ENCODE data around the gene LAMA2.

LAMA2 gene

GRCh38 chr6:129181001-129181400 is 298.1 kb downstream of the LAMA2 start:
- no peak for DNase-seq
- Histone ChIP-seq H3K27ac (no peak overlapping the region), H3K36me3 (no peaks in the 10 kb centered on the region), H3K4me3 (ENCODE audit: low read depth, low read length) (no peak overlapping the region), H3K27me3 (ENCODE audit: insufficient read depth, low read depth, severe bottlenecking) (no peaks in the 10 kb centered on the region), H3K9me3 (ENCODE audit: severe bottlenecking) (no peaks in the 10 kb centered on the region)
- TF ChIP-seq CTCF (IDR thresholded peaks at IDR 0.05; ENCODE audit: low read depth, low read length) = no peak

- H3K27ac ChIP-seq = no peak overlapping the region
- no peaks in the 10 kb centered on the region for H3K9me3 ChIP-seq (ENCODE audit: severe bottlenecking)
- TF ChIP-seq CTCF (IDR thresholded peaks at IDR 0.05; ENCODE audit: low read depth, low read length) = no peak
- no peak overlapping the region for H3K4me3 ChIP-seq (ENCODE audit: low read depth, low read length)
- no peaks in the 10 kb centered on the region for H3K27me3 ChIP-seq (ENCODE audit: insufficient read depth, low read depth, severe bottlenecking)
- DNase-seq = no peak
- no peaks in the 10 kb centered on the region for H3K36me3 ChIP-seq
Measured at GRCh38 chr6:129183187-129183591, 300.3 kb downstream of the LAMA2 start.

- no peaks in the 10 kb centered on the region for H3K27me3 ChIP-seq (ENCODE audit: insufficient read depth, low read depth, severe bottlenecking)
- TF ChIP-seq CTCF (IDR thresholded peaks at IDR 0.05; ENCODE audit: low read depth, low read length) = no peak
- no peak for DNase-seq
- no peaks in the 10 kb centered on the region for H3K36me3 ChIP-seq
- no peak overlapping the region for H3K27ac ChIP-seq
- H3K4me3 ChIP-seq (ENCODE audit: low read depth, low read length) = no peak overlapping the region
- H3K9me3 ChIP-seq (ENCODE audit: severe bottlenecking) = no peaks in the 10 kb centered on the region
Measured at GRCh38 chr6:129183681-129184301, 300.9 kb downstream of the LAMA2 start.

- Histone ChIP-seq H3K9me3 (ENCODE audit: severe bottlenecking) (no peaks in the 10 kb centered on the region), H3K27ac (no peak overlapping the region)
Measured at GRCh38 chr6:129184324-129184723, 301.4 kb downstream of the LAMA2 start.

GRCh38 chr6:129184808-129185366 is 301.9 kb downstream of the LAMA2 start:
- no peak for TF ChIP-seq CTCF (IDR thresholded peaks at IDR 0.05; ENCODE audit: low read depth, low read length)

More at GRCh38 chr6:129184324-129184723, 301.4 kb downstream of the LAMA2 start:
- H3K4me3 ChIP-seq (ENCODE audit: low read depth, low read length) = no peak overlapping the region
- no peaks in the 10 kb centered on the region for H3K27me3 ChIP-seq (ENCODE audit: insufficient read depth, low read depth, severe bottlenecking)
- no peaks in the 10 kb centered on the region for H3K36me3 ChIP-seq
- DNase-seq = no peak
- no peak for TF ChIP-seq CTCF (IDR thresholded peaks at IDR 0.05; ENCODE audit: low read depth, low read length)

GRCh38 chr6:129186988-129187387 is 304.1 kb downstream of the LAMA2 start:
- Histone ChIP-seq H3K9me3 (ENCODE audit: severe bottlenecking) (no peaks in the 10 kb centered on the region), H3K36me3 (no peaks in the 10 kb centered on the region), H3K4me3 (ENCODE audit: low read depth, low read length) (no peak overlapping the region), H3K27ac (no peak overlapping the region), H3K27me3 (ENCODE audit: insufficient read depth, low read depth, severe bottlenecking) (no peaks in the 10 kb centered on the region)
- TF ChIP-seq CTCF (IDR thresholded peaks at IDR 0.05; ENCODE audit: low read depth, low read length) = no peak
- no peak for DNase-seq

More at GRCh38 chr6:129184808-129185366, 301.9 kb downstream of the LAMA2 start:
- Histone ChIP-seq H3K27ac (no peak overlapping the region), H3K36me3 (no peaks in the 10 kb centered on the region), H3K9me3 (ENCODE audit: severe bottlenecking) (no peaks in the 10 kb centered on the region), H3K27me3 (ENCODE audit: insufficient read depth, low read depth, severe bottlenecking) (no peaks in the 10 kb centered on the region), H3K4me3 (ENCODE audit: low read depth, low read length) (no peak overlapping the region)
- no peak for DNase-seq

Measured in WERI-Rb-1 (cell line).